PC-9 (cell line): ENCODE measurements around the gene OFD1. TPM values are rescaled to one million over a fixed set of nuclear protein-coding genes. Genes with fewer than 3 reads are reported as not detected.

ENCODE experiments used
- BruUV-seq: library from RNA; stranded (reverse); fragments of 400-500 nt; replicated peaks from 2 replicates; lab custom pipeline; 2021; lab: Mats Ljungman, UMichigan
- CTCF ChIA-PET: fragments of 300-600 bp; sonication (Branson Sonifier 250); formaldehyde crosslinking; loops from one replicate; lab custom pipeline; 2022; ENCODE audit warnings: antibody characterized with exemption; lab: Charles Lee
- POLR2A ChIA-PET: fragments of 300-600 bp; sonication (Branson Sonifier 250); formaldehyde crosslinking; loops from one replicate; lab custom pipeline; 2022; ENCODE audit warnings: antibody characterized with exemption; ENCODE audit not compliant: unreplicated experiment; lab: Charles Lee
- DNase-seq, 2 experiments: peaks; one replicate each; pipeline versions ENCODE4 v3.0.0 to v3.0.0-alpha.2; 2015 to 2022; ENCODE audit warnings: mixed read lengths in 1 of 2
- H2AFZ ChIP-seq: fragments of 200-600 bp; sonication (generic); 2 replicates; pipeline ENCODE4 v1.8.1; 2017; ENCODE audit warnings: antibody characterized with exemption
- H3F3A ChIP-seq: fragments of 200-600 bp; sonication (generic); 2 replicates; pipeline ENCODE4 v1.8.1; 2017; ENCODE audit warnings: antibody characterized with exemption, mild to moderate bottlenecking, low read depth; ENCODE audit not compliant: insufficient read depth
- H3K27ac ChIP-seq: fragments of 200-600 bp; sonication (generic); 2 replicates; pipeline ENCODE4 v1.6.1; 2016; ENCODE audit warnings: mixed run types
- H3K27me3 ChIP-seq: fragments of 200-600 bp; sonication (generic); 2 replicates; pipeline ENCODE4 v1.6.1; 2016; ENCODE audit warnings: low read depth, mixed run types; ENCODE audit not compliant: insufficient read depth
- H3K36me3 ChIP-seq: fragments of 200-600 bp; sonication (generic); 2 replicates; pipeline ENCODE4 v1.6.1; 2016; ENCODE audit warnings: low read depth, mixed run types
- H3K4me1 ChIP-seq: fragments of 200-600 bp; sonication (generic); replicated peaks from 2 replicates; pipeline ENCODE4 v1.6.1; 2016; ENCODE audit warnings: mixed run types; ENCODE audit not compliant: insufficient read depth
- H3K4me2 ChIP-seq: fragments of 200-600 bp; sonication (generic); 2 replicates; pipeline ENCODE4 v1.6.1; 2017; ENCODE audit warnings: mixed run types
- H3K4me3 ChIP-seq: fragments of 200-600 bp; sonication (generic); 2 replicates; pipeline ENCODE4 v1.6.1; 2016; ENCODE audit warnings: mixed run types
- H3K79me2 ChIP-seq: fragments of 200-600 bp; sonication (generic); 2 replicates; pipeline ENCODE4 v1.6.1; 2017; ENCODE audit warnings: low read depth, mixed run types
- H3K9me2 ChIP-seq: fragments of 200-600 bp; sonication (generic); 2 replicates; pipeline ENCODE4 v1.8.1; 2017; ENCODE audit warnings: mild to moderate bottlenecking; ENCODE audit not compliant: insufficient read depth
- H3K9me3 ChIP-seq: fragments of 200-600 bp; sonication (generic); 2 replicates; pipeline ENCODE4 v1.8.1; 2016; ENCODE audit warnings: low read depth; ENCODE audit not compliant: insufficient read depth
- H4K20me1 ChIP-seq: fragments of 200-600 bp; sonication (generic); 2 replicates; pipeline ENCODE4 v1.8.1; 2017; ENCODE audit not compliant: insufficient read depth
- EZH2 ChIP-seq: fragments of 200-600 bp; sonication (generic); IDR thresholded peaks from 2 replicates; pipeline ENCODE4 v1.8.0; 2017; ENCODE audit warnings: antibody characterized with exemption, low read depth
- intact Hi-C: fragments of 100-400 bp; cut with micrococcal nuclease; formaldehyde crosslinking; loops from one replicate; pipeline ENCODE4 v1.10.0; 2022; ENCODE audit not compliant: unreplicated experiment
- total RNA-seq: library from RNA; stranded (reverse); gene quantifications from 2 replicates; pipeline ENCODE4 v1.2.3, GENCODE V29; 2021
- TF ChIP-seq, protein P1 (sequence below): fragments of 200-600 bp; sonication (generic); conservative IDR thresholded peaks from 2 replicates; pipeline ENCODE4 v1.6.1; 2017; ENCODE audit warnings: mixed run types, antibody characterized with exemption, mild to moderate bottlenecking, moderate library complexity

Gene OFD1
- total RNA-seq, 1 experiment from 2014 or later: 31.6 TPM

DNA sequence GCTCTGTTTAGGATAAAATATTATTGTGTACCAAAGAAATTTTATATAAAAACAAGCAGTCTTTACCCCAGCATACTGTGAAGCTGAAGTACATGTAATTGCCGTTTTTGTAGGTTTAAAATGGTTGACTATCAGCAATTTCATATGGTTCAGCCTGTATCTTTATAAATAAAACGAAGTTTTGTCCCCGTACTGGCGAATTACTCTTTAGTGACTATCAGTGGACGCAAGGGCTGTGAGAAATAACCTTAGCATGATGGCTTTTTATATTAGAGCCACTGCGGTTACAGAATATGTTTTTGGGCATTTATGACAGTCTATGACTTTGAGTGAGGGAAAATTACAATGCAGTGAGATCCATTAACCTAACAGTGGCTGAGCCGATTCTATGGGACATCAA lies 81.1 kb downstream of the OFD1 start:
- Histone ChIP-seq H3K36me3 (no peaks in the 10 kb centered on the region), H3K4me1 (no peaks in the 10 kb centered on the region), H3K79me2 (no peaks in the 10 kb centered on the region), H3K27me3 (peaks cover 44% of the 10 kb centered on the region), H3K4me2 (no peak overlapping the region), H3F3A (no peaks in the 10 kb centered on the region), H3K9me2 (no peaks in the 10 kb centered on the region), H3K4me3 (no peak overlapping the region), H3K27ac (no peak overlapping the region), H4K20me1 (no peaks in the 10 kb centered on the region), H3K9me3 (no peaks in the 10 kb centered on the region), H2AFZ (no peak overlapping the region)
- no peak for DNase-seq
- CTCF ChIA-PET: no interaction called here
- no TSS peak for BruUV-seq
- no peak for TF ChIP-seq EZH2
- TF ChIP-seq, protein P1, sequence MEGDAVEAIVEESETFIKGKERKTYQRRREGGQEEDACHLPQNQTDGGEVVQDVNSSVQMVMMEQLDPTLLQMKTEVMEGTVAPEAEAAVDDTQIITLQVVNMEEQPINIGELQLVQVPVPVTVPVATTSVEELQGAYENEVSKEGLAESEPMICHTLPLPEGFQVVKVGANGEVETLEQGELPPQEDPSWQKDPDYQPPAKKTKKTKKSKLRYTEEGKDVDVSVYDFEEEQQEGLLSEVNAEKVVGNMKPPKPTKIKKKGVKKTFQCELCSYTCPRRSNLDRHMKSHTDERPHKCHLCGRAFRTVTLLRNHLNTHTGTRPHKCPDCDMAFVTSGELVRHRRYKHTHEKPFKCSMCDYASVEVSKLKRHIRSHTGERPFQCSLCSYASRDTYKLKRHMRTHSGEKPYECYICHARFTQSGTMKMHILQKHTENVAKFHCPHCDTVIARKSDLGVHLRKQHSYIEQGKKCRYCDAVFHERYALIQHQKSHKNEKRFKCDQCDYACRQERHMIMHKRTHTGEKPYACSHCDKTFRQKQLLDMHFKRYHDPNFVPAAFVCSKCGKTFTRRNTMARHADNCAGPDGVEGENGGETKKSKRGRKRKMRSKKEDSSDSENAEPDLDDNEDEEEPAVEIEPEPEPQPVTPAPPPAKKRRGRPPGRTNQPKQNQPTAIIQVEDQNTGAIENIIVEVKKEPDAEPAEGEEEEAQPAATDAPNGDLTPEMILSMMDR: no peak
- POLR2A ChIA-PET: no interaction called here
- intact Hi-C loops: no loop called here

DNA sequence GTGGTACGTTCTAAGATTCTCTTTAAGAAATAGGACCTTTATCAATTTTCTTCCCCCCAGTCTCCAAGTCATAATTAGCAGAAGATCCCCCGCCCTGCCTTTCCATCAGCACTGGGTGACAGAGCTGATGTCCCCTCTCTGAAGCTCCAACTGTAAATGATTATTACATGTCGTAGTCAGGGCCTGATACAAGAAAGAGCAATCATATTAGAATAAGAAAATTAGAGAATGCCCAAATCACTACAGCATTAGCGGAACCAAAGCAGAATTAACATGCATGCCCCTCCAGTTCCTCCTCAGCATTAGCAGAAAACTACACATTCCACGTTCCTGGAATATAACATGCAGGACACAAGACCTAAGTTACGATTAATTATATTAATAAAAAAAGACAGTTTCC lies 81.6 kb downstream of the OFD1 start:
- Histone ChIP-seq H3K4me3 (no peak overlapping the region), H3K4me2 (no peak overlapping the region), H2AFZ (no peak overlapping the region), H3K36me3 (no peaks in the 10 kb centered on the region), H3F3A (no peaks in the 10 kb centered on the region), H3K27me3 (peaks cover 44% of the 10 kb centered on the region), H3K9me3 (no peaks in the 10 kb centered on the region), H3K9me2 (no peaks in the 10 kb centered on the region), H4K20me1 (no peaks in the 10 kb centered on the region), H3K79me2 (no peaks in the 10 kb centered on the region), H3K27ac (no peak overlapping the region), H3K4me1 (no peaks in the 10 kb centered on the region)
- ChIA-PET CTCF (no interaction called here), POLR2A (no interaction called here)
- intact Hi-C loops: no loop called here
- TF ChIP-seq, protein P1: no peak
- no peak for TF ChIP-seq EZH2
- BruUV-seq: no TSS peak
- DNase-seq: no peak

DNA sequence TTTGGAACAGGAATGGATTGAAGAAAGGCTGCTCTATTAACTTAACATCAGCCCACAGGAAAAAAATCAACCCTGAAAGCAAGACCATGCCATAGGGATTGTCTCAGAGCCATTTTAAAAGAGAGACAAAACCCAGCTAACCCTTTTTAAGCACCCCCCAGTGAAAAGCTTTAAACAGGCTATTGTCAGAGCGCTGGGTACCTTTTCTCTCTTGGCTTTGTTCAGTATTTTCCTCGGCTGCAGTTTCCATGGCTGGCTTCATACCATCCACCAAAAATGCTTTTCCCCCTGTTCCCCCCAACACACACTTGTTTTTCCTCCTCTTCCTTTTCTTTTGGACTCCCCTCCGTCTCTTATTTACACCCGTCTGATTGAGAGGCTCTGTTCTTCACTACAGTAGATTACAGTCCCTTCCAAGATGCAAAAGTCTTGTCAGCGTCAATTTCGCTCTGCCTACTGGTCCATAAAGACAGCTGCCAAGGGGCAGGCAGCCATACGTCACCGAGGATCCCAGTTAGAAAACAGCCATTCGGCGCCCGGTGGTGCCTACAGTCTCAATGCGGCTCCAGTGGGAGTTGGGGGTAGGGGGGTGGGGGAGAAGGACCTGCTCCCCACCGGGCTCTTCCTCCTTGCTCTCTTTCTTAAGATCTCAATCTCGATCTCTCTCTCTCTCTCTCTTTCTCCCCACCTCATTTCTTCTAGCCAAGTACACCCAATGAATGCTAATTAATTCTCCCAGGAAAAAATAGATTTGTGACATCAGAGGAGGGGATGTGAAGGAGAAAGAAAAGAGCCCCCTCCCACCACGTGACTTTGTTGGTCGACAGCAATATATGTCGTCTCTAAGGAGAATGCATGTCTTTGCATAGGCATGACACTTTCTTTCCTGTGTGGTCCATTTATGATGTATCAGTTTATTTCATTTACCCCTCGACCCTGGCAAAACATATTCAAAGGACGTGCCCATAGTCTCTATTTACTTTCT lies 82.4 kb downstream of the OFD1 start, which contains the start of gene GPM6B:
Gene GPM6B (minus strand): TSS at position 451 of the 985 bp plus-strand sequence. CDS start 189 bp downstream, at position 262.
- H3K27ac ChIP-seq: no peak within 1 kb of the TSS
- H3K27me3 ChIP-seq: peaks cover 44% of the 10 kb centered on the region
- ChIA-PET POLR2A (no interaction called here), CTCF (no interaction called here)
- no peaks in the 10 kb centered on the region for H3K36me3 ChIP-seq
- no TSS peak for BruUV-seq
- intact Hi-C loops: no loop called here
- no peak for DNase-seq
- no peak within 1 kb of the TSS for H3K4me2 ChIP-seq
- no peak within 1 kb of the TSS for H3K4me3 ChIP-seq
- H4K20me1 ChIP-seq: no peaks in the 10 kb centered on the region
- no peak for TF ChIP-seq EZH2
- TF ChIP-seq, protein P1: no peak
- H3F3A ChIP-seq: no peaks in the 10 kb centered on the region
- H3K79me2 ChIP-seq: no peaks in the 10 kb centered on the region
- H3K9me2 ChIP-seq: no peaks in the 10 kb centered on the region
- no peak within 1 kb of the TSS for H2AFZ ChIP-seq
- no peaks in the 10 kb centered on the region for H3K4me1 ChIP-seq
- H3K9me3 ChIP-seq: no peaks in the 10 kb centered on the region

Other genes starting within 250 kb of the OFD1 start
- gene EGFL6, start 165.1 kb upstream of the OFD1 start, total RNA-seq: not detected in 2 replicates
- 0.96 and 1.2 TPM in 2 replicates for gene TCEANC, start 81.6 kb upstream of the OFD1 start, total RNA-seq
- gene RAB9A, start 45.6 kb upstream of the OFD1 start, total RNA-seq: 26.7 and 30.7 TPM in 2 replicates
- 18.5 and 23.6 TPM in 2 replicates for gene TRAPPC2, start 128 bp upstream of the OFD1 start, total RNA-seq
- gene GPM6B, start 82.3 kb downstream of the OFD1 start, total RNA-seq: not detected in 2 replicates